ENCODE measurements around the gene MSI2.

Gene MSI2

GRCh38 chr17:57665128-57665527, 408.8 kb downstream of the MSI2 start:
- no peak for DNase-seq (ENCODE audit: low read depth in 2 of 2)

- DNase-seq (ENCODE audit: low read depth in 2 of 2), result no peak
Measured at GRCh38 chr17:57665696-57666095, 409.4 kb downstream of the MSI2 start.

GRCh38 chr17:57666201-57666870, 410.0 kb downstream of the MSI2 start:
- DNase-seq (ENCODE audit: low read depth in 2 of 2), result no peak

DNA sequence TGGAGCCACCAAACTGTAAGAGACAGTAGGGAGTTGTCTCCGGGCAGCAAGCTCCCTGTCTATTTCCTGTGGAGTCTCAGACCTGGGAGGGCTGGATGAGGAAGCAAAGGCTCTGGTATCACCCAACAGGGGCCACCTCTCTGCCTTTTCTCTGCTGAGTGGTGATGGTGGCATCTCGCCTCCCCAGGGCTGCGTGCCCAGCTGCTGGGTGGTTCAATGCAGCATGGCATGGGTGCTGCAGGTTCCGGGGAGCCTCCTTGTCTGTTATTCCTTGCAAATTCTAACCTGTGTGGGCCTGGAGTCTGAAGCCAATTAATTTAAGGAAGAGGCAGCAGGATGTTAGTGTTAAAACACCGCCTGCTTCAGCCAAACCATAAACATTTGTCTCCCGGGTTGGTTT, 410.6 kb downstream of the MSI2 start:
- no peak for DNase-seq (ENCODE audit: low read depth in 2 of 2)

GRCh38 chr17:57667461-57667923, 411.2 kb downstream of the MSI2 start:
- no peak for DNase-seq (ENCODE audit: low read depth in 2 of 2)

- DNase-seq (ENCODE audit: low read depth in 2 of 2), result no peak
Measured at GRCh38 chr17:57668332-57668731, 412.0 kb downstream of the MSI2 start.

GRCh38 chr17:57669671-57670529, 413.6 kb downstream of the MSI2 start:
- DNase-seq (ENCODE audit: low read depth in 2 of 2), result no peak

DNA sequence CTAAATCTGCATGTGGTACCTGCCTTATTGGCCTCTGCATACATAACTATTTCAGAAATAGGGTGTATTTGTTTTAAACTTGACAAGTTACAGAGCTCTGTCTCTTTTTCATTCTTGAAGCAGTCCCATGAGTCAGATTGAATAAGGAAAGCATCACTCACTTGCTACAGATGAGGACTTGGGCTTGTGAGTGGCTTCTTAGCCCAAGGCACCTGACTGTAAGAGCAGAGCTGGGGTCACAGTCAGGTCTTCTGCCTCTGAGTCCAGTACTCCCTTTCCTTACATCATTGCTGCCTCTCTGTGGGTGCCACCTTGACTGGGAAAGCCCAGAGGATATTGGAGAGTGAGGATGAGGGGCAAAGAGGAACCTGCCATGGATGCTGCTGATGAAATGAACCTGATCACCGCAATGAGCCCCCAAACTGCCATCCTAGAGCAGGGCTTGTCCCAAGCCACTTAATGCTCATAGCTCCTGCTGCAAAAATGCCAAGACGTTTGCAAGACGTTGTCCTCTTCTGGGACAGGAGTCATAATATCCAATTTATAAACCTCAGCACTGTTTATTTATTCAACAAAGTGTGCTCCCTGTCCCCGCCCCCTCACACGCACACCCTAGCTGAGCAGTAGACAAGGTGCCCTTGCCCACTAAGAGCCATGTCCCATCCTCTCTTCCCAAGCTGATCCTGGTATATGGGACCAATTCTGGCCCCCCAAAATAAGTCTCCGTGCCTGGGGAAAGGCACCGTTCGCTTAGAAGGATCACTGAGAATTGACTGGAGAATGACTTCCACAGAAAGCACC, 414.6 kb downstream of the MSI2 start:
- no peak for DNase-seq (ENCODE audit: low read depth in 2 of 2)

DNA sequence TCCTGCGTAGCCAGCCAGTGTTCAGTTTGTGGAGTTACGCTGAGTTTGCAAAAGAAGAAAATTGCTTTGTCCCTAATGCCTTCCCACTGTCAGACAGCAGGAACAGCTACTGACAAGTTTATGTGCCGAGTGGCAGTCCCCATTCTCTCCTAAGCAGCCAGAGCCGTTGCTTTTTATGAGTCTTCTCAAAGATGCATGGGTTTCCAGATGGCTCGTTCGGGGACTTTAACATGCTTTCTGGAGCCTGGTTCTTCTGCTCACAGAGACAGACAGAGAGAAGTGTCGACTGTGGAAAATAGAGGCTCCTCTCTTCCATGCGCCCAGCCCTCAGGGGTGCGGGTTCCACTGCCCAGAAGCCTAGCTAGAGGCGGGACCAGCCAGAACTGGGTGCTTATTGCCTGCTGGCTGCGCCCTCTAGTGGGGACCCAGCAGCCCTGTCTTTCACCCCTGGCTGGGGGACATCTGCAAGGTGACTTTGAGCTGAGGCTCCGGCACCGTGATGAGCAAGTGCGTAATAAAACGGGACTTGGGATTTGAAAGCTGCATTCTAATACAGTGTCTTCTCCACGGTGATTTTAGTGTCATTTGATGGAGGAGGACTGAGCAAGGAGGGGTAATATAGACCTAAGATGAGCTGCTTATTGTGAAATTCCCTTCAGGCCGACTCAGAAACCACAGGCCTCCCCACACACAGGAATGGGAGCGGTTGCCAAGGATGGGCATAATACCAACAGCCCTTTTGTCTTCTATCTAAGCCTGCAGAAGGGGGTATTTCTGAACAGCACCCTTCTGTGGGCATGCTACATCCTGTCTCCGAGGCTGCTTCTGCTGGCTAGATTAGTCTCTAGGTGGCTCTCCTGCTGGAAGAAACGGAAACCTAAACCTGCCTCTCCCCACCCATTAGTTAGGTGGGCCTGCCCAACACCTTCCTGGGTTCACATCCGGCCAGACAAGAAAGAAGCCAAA, 415.6 kb downstream of the MSI2 start:
- peak; percentile 34 to 37 for DNase-seq (ENCODE audit: low read depth in 2 of 2)

DNA sequence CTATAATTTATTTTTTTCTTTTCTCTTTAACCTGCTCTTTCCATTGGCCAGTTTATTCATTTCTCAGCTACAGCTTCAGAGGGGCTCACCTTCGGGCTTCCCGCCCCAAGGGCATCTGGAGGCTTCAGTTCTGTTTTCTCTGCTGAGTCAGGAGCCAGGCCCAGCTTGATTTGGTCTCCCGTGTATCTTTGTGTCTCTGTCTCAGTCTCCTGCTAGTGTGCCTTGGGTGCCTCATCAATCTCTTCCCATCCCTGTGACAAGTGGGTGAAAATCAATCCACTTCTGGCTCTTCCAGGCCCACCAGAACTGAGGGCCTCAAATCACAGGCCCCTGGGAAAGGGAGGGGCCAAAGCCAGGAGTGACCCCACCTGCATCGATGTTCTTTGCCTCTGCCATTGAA, 416.6 kb downstream of the MSI2 start:
- no peak for DNase-seq (ENCODE audit: low read depth in 2 of 2)

DNA sequence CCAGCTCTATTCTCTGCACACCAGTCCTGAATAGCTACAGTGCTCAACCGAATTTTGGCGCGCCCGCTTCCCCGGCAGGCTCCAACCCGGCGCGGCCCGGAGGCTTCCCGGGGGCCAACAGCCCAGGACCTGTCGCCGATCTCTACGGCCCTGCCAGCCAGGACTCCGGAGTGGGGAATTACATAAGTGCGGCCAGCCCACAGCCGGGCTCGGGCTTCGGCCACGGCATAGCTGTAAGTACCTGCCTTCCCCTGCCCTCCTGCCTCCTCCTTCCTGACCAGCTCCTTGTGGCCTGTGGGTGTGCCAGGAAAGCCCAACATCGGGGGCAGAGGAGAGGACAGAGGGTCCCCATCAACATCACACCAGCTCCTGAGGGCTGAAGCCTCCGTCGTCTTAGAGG, 418.6 kb downstream of the MSI2 start:
- no peak for DNase-seq (ENCODE audit: low read depth in 2 of 2)

DNA sequence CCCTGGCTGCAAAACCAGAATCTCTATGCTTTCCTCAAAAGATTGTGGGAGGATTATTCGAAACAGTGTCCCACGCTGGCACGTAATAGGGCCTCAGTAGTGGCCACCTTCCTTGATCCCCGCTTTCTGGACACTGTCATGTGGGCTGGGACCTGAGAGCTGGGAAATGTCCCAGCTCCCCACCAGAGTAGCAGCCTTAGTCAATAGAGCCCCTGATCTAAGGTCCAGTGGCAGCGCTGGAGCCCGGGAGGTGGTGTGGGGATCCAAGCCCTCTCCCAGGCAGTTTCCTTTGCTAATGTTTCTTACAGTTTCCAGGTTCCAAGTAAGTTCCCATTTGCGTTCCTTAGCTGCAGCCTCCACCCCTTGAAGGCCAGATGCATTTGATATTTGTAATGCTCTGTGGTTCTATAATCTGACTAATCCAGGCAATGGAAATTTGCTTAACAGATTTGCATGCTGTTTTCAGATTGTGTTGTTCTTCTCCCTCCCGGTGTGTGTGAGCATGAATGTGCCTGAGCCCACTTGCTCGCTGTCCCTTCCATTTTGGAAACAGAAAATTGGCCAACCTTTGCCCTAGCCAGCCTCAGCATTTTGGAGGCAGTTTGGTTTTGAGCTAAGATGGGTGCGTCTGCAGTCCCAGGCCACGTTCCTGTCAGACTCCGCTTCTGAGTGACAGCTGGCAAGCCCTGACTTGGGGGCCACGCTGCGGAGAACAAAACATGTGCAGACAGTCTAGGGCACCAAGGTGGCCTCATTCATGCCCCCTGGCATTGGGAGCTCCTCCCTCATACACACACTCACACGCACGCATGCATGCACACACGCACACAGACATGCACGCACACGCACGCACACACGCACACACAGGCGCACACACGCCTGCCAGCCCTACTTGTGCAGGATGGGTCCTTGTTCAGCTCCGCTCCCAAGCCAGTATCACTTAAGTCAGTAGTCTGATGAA, 419.4 kb downstream of the MSI2 start:
- no peak for DNase-seq (ENCODE audit: low read depth in 2 of 2)

DNA sequence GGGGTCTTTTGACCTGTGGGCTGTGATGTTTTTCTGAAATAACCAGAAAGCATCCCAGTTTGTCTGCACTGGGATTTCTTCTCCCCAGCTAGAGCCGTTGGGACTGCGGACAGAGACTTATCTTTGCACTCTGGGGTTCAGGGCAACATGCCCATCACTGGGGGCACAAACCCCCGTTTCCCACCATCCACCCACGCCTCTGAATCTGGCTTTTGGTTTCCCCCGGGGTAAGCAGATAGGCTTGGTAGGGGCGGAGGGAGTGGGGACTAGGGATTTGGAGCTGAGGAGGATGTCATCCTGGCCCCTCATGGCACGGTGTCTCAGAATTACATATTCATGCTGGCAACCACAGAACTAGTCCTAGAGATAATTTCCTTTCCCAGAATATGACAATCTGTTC, 420.2 kb downstream of the MSI2 start:
- no peak for DNase-seq (ENCODE audit: low read depth in 2 of 2)

DNA sequence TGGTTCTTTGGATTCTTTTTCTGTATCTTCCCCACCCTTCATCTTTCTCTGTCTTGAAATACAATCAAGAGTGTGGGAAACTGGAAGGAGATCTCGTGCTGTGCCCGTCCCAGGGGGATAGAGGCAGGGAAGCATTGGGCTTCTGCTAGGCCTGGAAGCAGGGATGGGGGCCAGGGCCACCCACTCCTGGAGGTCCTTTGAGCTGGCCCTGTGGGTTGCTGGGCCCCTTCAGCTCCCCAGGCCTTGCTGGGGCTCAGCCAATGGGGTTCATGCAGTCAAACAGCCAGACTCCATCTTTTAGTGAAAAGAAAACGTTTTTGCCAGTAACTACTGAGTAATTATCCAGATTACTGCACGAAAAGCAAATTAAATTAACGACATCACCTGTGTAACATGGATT, 421.0 kb downstream of the MSI2 start:
- no peak for DNase-seq (ENCODE audit: low read depth in 2 of 2)

GRCh38 chr17:57677858-57678257, 421.5 kb downstream of the MSI2 start:
- no peak for DNase-seq (ENCODE audit: low read depth in 2 of 2)

DNA sequence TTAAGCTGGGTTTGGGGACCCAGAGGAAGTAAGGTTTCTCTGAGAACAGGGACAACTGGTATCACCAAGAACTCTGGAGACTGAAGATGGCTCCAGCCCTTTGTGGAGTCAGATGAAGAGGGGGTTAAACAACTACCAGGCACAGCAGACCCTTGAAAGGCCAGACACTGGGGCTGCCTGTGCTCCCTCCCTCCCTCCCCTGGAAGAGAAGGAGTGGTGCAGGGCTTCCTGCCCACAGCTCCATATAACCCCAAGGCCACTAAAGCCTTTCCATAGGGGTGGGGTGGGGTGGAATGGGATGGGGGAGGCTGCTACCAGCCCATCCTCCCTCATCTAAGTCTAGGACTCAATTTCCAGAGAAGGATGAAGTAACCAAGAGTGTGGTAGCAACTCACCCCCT, 422.1 kb downstream of the MSI2 start:
- no peak for DNase-seq (ENCODE audit: low read depth in 2 of 2)

GRCh38 chr17:57679356-57679755, 423.0 kb downstream of the MSI2 start:
- no peak for DNase-seq (ENCODE audit: low read depth in 2 of 2)

DNA sequence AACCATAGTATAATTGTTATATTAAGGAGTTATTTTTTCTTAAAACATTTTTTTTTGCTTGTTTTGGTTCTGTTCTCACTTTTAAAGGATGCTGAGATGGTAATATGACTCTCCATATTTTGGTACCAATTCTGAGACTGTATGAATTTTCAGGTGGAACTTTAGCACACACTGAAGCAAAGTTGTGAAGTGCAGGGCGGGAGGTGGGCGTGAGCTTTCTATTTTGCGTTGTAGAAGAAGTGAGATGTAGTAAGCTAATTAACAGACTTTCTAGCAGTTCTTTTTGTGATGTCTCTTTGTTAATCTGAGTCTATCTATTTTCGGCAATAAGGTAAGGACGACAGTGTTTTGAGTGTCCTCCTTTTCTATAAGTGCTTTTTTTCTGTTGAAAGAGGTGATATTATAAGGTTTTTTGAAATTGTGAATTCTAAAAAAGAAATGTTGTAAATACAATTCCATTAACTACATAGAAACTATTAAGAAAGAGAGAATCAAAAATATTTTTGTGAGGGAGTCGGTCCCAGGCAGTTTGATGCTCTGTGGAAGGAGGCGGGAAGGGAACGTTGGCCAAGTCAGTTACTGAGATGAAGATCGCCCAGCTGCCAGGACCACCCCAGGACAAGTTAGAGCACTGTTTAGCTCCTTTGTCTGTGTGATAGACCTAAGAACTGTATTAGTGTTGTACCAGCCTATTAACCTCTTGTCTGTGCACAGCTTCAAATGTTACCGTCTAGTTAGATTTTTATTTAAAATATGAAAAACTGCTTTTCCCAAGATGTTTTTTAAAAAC, 423.8 kb downstream of the MSI2 start:
- DNase-seq (ENCODE audit: low read depth in 2 of 2), result no peak

GRCh38 chr17:57682701-57683100, 426.4 kb downstream of the MSI2 start:
- DNase-seq (ENCODE audit: low read depth in 2 of 2), result no peak

Data from stimulated activated CD8-positive, alpha-beta memory T cell treated with anti-CD3 and anti-CD28 coated beads, Interleukin-15, amount 100 ng/mL, for 4 hours (primary cell).